Measurements from ENCODE around the gene BCOR.

DNA sequence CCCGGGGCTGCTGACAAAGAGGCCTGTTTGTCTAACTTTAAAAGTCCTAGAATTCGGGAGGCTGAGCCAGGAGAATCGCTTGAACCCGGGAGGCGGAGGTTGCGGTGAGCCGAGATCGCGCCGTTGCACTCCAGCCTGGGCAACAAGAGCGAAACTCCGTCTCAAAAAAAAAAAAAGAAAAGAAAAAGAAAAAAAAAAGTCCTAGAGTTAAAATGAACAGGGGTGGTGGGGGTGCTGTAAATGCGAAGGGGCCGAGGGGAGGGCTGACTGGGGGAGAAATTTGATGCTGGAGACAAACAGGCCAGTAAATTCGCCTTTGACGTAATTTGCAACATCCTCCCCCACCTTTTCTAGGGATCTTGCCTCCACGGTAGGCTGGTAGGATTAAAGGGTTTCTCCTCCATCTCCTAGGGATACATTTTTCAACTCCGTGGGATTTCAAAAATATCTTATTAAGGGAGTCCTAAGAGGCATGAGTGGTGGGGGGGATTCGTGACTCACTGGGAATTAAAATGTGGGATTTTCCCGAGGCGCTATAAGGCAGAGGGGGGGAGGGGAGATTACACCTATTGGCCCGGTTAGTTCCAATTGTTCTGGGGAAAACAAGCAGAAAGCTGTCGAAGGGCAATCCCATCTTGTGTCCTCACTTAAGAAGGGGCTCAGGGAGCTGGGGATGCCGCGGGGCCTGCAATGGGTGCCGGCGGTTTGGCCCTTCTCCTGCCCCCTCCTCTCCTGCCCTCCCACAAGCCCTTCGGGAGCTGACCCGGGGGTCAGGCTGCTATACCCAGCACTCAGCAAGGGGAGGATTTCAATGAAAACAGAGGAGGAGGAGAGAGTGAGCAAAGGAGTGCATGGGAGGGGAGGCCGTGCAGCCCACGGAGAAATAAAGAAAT, 3.0 kb upstream of the BCOR start:
- TF ChIP-seq POLR2AphosphoS5 (IDR thresholded peaks at IDR 0.05; ENCODE audit: low read depth, low read length) = no peak
- TF ChIP-seq POLR2A (IDR thresholded peaks at IDR 0.05; ENCODE audit: low read depth, low read length) = no peak
